AG10803 (cell line): Measurements from ENCODE around the gene SEC22A.
A peak's percentile ranks its signal among the peaks of the same experiment; 100 is the strongest.

Experiments
- DNase-seq: peaks from one replicate; pipeline ENCODE4 v3.0.0; 2010; ENCODE audit warnings: low read depth
- H3K4me3 ChIP-seq: 2 replicates; pipeline ENCODE4 v1.5.1; 2011; ENCODE audit warnings: mild to moderate bottlenecking, low read length, control low read depth
- CTCF ChIP-seq: conservative IDR thresholded peaks from 2 replicates; pipeline ENCODE4 v1.5.1; 2011; ENCODE audit warnings: mild to moderate bottlenecking, low read length, control low read depth, inconsistent platforms

SEC22A gene

GRCh38 chr3:123311201-123311600 lies 109.5 kb downstream of the SEC22A start:
- no peak for DNase-seq
- no peak overlapping the region for H3K4me3 ChIP-seq
- no peak for TF ChIP-seq CTCF

GRCh38 chr3:123312331-123313265 lies 110.9 kb downstream of the SEC22A start:
- peak; percentile 11 for DNase-seq
- TF ChIP-seq CTCF, result no peak
- no peak overlapping the region for H3K4me3 ChIP-seq

- no peak for TF ChIP-seq CTCF
- H3K4me3 ChIP-seq, result no peak overlapping the region
- no peak for DNase-seq
Observed at GRCh38 chr3:123313889-123314288, 112.1 kb downstream of the SEC22A start.

- no peak for TF ChIP-seq CTCF
- H3K4me3 ChIP-seq, result no peak overlapping the region
- DNase-seq, result no peak
Observed at GRCh38 chr3:123314359-123315270, 112.9 kb downstream of the SEC22A start.

- no peak overlapping the region for H3K4me3 ChIP-seq
- no peak for DNase-seq
- TF ChIP-seq CTCF, result no peak
Observed at GRCh38 chr3:123315271-123315595, 113.5 kb downstream of the SEC22A start.

- DNase-seq, result no peak
- H3K4me3 ChIP-seq, result no peak overlapping the region
- TF ChIP-seq CTCF, result no peak
Observed at GRCh38 chr3:123317716-123318115, 116.0 kb downstream of the SEC22A start.
